BLaER1 treated with 17β-estradiol and CSF1 and Interleukin-3, amounts not matched to agents 10 nM and 100 nM (cell line): ENCODE results near the gene PTPRN2.
A peak's percentile ranks its signal among the peaks of the same experiment; 100 is the strongest.

Source experiments
- H3K27ac ChIP-seq, 11 experiments: shearing (Covaris generic); formaldehyde crosslinking; 2 replicates each; pipeline ENCODE4 v1.8.1; 2022
- H3K27me3 ChIP-seq, 11 experiments: shearing (Covaris generic); formaldehyde crosslinking; 2 replicates each; pipeline ENCODE4 v1.8.1; 2022
- H3K36me3 ChIP-seq, 11 experiments: shearing (Covaris generic); formaldehyde crosslinking; 2 replicates each; pipeline ENCODE4 v1.8.1; 2022
- H3K4me1 ChIP-seq, 10 experiments: shearing (Covaris generic); formaldehyde crosslinking; 2 replicates each; pipeline ENCODE4 v1.8.1; 2022
- H3K4me2 ChIP-seq, 11 experiments: shearing (Covaris generic); formaldehyde crosslinking; 2 replicates each; pipeline ENCODE4 v1.8.1; 2022
- H3K4me3 ChIP-seq, 10 experiments: shearing (Covaris generic); formaldehyde crosslinking; 2 replicates each; pipeline ENCODE4 v1.8.1; 2022
- H3K9ac ChIP-seq, 11 experiments: shearing (Covaris generic); formaldehyde crosslinking; 2 replicates each; pipeline ENCODE4 v1.8.1; 2022
- H3K9me3 ChIP-seq, 11 experiments: shearing (Covaris generic); formaldehyde crosslinking; replicated peaks in 1 of 11; 2 replicates each; pipeline ENCODE4 v1.8.1; 2022
- H4K20me1 ChIP-seq, 11 experiments: shearing (Covaris generic); formaldehyde crosslinking; 2 replicates each; pipeline ENCODE4 v1.8.1; 2022
- Cebpa-rat ChIP-seq, 11 experiments: shearing (Covaris generic); IDR thresholded peaks; 2 replicates each; pipeline ENCODE4 v1.8.1; 2022

PTPRN2 gene

DNA sequence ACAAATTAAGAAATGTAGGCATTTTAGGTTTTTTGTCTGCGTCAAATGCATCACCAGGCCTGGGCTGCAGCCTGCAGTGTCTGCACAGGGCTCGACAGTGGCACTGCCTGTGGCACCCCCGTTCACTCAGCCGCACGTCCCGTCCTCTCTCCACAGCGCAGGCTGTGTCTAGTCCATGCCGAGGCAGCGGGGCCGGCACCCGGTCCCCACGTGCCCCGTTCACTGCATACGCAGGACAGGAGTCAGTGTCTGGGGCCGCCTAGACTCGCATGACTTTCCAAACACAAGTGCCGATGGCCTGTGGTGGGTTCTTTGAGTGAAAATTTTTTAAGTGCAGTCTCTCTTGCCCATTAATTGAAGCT lies 446.4 kb downstream of the PTPRN2 start:
- Histone ChIP-seq H3K4me1 (peaks cover 16 to 24% (median 22%) of the 10 kb centered on the region in 10 experiments; a peak in 19 of 20 replicates), H3K27me3 (no peaks in the 10 kb centered on the region), H3K9me3 (peaks cover 10 to 34% (median 21%) of the 10 kb centered on the region in 11 experiments; a peak in 21 of 22 replicates), H4K20me1 (no peaks in the 10 kb centered on the region), H3K36me3 (no peaks in the 10 kb centered on the region), H3K27ac (no peak overlapping the region), H3K4me3 (no peak overlapping the region), H3K9ac (no peak overlapping the region), H3K4me2 (peak overlapping the region in 4 of 11 experiments; percentile 64 to 74 (median 67); a peak in 3 of 22 replicates)
- TF ChIP-seq Cebpa-rat (IDR thresholded peaks at IDR 0.05) = no peak

DNA sequence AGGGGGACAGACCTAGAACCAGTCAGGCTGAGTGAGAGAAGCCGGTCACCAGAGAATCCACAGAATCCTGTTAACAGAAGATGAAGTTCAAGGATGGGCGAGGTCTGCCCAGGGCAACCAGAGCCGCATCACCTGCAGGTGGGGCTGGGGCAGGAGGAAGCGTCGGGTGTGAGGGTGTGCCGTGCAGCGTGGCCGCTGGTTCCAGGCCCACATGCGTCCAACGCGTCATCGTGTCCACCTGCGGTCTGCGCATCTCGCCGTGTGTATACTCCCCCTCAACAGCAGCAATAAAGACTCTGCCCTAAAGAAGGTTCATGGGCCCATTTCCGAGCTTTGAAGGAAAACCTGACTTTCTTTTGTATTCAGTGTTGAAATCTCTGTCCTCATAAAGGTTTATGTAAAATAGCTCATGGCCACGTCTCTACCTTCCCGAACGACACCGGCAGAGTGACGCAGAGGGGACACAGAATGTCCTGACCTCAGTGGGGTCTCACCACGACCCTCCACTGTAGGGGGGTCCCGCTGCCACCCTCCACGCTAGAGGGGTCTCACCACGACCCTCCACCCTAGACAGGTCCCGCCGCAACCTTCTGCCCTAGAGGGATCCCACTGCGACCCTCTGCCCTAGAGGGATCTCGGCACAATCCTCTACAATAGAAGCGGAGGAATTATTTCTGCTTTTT lies 446.9 kb downstream of the PTPRN2 start:
- H3K4me1 ChIP-seq = peaks cover 16 to 24% (median 22%) of the 10 kb centered on the region in 10 experiments; a peak in 19 of 20 replicates
- no peaks in the 10 kb centered on the region for H3K27me3 ChIP-seq
- no peak for TF ChIP-seq Cebpa-rat (IDR thresholded peaks at IDR 0.05)
- peak overlapping the region; percentile 49 to 82 (median 72); a peak in 20 of 22 replicates for H3K27ac ChIP-seq
- no peaks in the 10 kb centered on the region for H3K36me3 ChIP-seq
- peak overlapping the region; percentile 28 to 75 (median 66); a peak in 17 of 22 replicates for H3K9ac ChIP-seq
- H3K9me3 ChIP-seq = peaks cover 5 to 29% (median 15%) of the 10 kb centered on the region in 11 experiments; a peak in 21 of 22 replicates
- H4K20me1 ChIP-seq = no peaks in the 10 kb centered on the region
- H3K4me3 ChIP-seq = peak overlapping the region in 4 of 10 experiments; percentile 12 to 39 (median 30); a peak in 4 of 20 replicates
- peak overlapping the region; percentile 42 to 74 (median 65) for H3K4me2 ChIP-seq

DNA sequence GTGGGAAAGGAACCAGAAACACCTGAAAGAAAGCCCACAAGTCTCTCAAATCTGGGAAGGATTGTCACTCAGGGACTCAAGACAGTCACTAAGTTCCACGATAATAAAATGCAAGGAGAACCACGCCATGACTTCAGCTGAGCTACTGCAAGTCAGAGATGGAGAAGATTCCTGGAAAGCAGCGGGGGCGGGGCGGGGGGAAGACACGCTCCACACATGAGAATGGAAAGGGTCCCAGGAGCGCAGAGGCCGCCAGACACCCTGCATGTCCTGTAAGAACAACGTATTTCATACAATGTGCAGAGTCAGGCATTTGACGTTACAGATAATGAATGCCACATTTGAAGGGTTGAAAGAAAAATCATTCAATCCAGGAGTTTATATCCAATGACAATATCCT lies 448.1 kb downstream of the PTPRN2 start:
- no peak for TF ChIP-seq Cebpa-rat (IDR thresholded peaks at IDR 0.05)
- Histone ChIP-seq H3K4me1 (peaks cover 16 to 24% (median 22%) of the 10 kb centered on the region in 10 experiments; a peak in 19 of 20 replicates), H3K36me3 (no peaks in the 10 kb centered on the region), H3K4me2 (peak overlapping the region; percentile 42 to 74 (median 65)), H3K27me3 (no peaks in the 10 kb centered on the region), H4K20me1 (no peaks in the 10 kb centered on the region), H3K27ac (peak overlapping the region; percentile 49 to 82 (median 72); a peak in 18 of 22 replicates), H3K4me3 (no peak overlapping the region), H3K9me3 (peaks cover 0 to 17% (median 4%) of the 10 kb centered on the region in 11 experiments; a peak in 12 of 22 replicates), H3K9ac (peak overlapping the region in 8 of 11 experiments; percentile 60 to 75 (median 67); a peak in 10 of 22 replicates)

GRCh38 chr7:158138329-158138597 lies 449.4 kb downstream of the PTPRN2 start:
- H3K4me3 ChIP-seq = no peak overlapping the region
- no peak overlapping the region for H3K9ac ChIP-seq
- no peaks in the 10 kb centered on the region for H3K27me3 ChIP-seq
- H3K27ac ChIP-seq = no peak overlapping the region
- H3K36me3 ChIP-seq = no peaks in the 10 kb centered on the region
- no peaks in the 10 kb centered on the region for H4K20me1 ChIP-seq
- TF ChIP-seq Cebpa-rat (IDR thresholded peaks at IDR 0.05) = no peak
- H3K4me2 ChIP-seq = no peak overlapping the region
- H3K4me1 ChIP-seq = peaks cover 16 to 29% (median 22%) of the 10 kb centered on the region in 10 experiments; a peak in 19 of 20 replicates
- peaks cover 0 to 5% (median 0%) of the 10 kb centered on the region in 11 experiments; a peak in 1 of 22 replicates for H3K9me3 ChIP-seq

DNA sequence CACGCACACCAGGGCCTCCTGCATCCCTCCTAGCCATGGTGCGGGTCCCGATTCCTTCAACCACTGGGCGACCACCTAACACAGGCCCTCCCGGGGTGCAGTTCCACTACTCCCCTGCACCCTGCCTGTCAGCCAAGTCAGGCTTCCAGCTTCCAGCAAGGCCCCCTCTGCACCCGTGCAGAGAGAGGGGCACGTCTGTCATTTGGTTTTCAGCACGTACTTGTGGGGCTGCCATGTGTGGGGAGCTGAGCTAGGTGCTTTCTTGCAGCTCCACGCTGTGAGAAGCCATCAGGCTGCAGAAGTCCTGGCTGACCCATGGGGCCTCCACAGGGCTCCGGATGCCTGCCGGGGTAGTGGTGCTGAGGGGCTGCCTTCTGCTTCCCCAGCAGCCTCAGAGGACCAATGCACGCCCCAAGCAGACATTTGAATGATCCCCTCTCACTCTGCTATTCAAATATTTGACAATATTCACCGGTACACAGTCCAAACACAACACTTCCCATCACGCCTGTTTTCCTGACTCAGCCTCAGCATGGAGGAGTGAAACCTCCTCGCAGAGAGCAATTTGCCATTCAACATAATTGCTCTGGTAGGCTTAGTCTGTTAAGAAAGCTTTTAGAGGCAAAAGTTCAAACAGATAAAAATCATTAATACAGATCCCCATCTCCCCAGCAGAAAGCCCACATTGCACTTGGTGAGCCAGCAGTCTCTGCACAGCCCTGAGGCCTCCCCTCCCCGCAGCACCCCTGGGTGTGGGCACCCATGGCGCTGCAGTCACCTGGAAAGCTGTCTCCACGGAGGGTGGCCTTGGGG lies 449.9 kb downstream of the PTPRN2 start:
- Histone ChIP-seq H3K9me3 (no peaks in the 10 kb centered on the region), H4K20me1 (no peaks in the 10 kb centered on the region), H3K9ac (no peak overlapping the region), H3K27me3 (no peaks in the 10 kb centered on the region), H3K27ac (no peak overlapping the region), H3K4me1 (peaks cover 16 to 29% (median 22%) of the 10 kb centered on the region in 10 experiments; a peak in 19 of 20 replicates), H3K4me3 (no peak overlapping the region), H3K4me2 (no peak overlapping the region), H3K36me3 (no peaks in the 10 kb centered on the region)
- TF ChIP-seq Cebpa-rat (IDR thresholded peaks at IDR 0.05) = no peak

DNA sequence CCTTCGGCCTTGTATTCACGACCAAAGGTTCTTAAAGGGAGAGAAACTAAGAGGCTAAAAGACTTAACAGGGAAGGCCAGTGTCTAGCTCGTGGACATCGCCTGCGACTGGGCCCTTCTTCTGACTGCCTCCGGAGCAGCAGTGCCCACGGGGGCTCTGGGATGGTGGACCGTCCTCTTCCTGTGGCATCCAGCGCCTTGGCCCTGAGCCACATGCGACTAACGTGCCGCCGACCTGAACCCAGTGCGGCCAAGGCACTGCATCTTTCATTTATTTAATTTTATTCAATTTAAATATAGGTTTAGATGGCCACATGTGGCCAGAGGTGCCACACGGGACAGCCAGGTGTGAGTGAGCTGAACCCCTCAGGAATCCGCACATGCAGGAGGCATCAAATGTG lies 451.7 kb downstream of the PTPRN2 start:
- H3K27me3 ChIP-seq = no peaks in the 10 kb centered on the region
- no peak overlapping the region for H3K27ac ChIP-seq
- no peak overlapping the region for H3K4me3 ChIP-seq
- H3K9me3 ChIP-seq = peaks cover 0 to 8% (median 0%) of the 10 kb centered on the region in 11 experiments; a peak in 4 of 22 replicates
- peaks cover 15 to 27% (median 20%) of the 10 kb centered on the region in 10 experiments; a peak in 19 of 20 replicates for H3K4me1 ChIP-seq
- no peak overlapping the region for H3K4me2 ChIP-seq
- TF ChIP-seq Cebpa-rat (IDR thresholded peaks at IDR 0.05) = no peak
- no peak overlapping the region for H3K9ac ChIP-seq
- no peaks in the 10 kb centered on the region for H4K20me1 ChIP-seq
- no peaks in the 10 kb centered on the region for H3K36me3 ChIP-seq

DNA sequence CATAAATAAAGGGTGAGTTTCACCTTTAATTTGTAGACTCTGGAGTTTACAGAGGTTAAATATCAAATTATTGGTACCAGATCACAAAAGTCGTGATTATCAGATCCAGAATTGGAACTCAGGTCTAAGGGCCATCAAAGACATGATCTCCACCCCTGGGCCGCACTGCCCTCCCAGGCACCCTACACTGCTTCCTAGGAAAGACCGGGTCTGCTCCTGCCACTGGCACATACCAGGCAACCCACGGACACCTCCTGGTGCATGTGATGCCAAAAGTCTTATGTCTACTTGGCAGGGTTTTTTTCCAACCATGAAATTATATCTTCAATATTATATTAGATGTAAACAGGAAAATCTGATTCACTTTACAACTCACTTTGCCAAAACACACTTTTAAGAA lies 452.8 kb downstream of the PTPRN2 start:
- no peaks in the 10 kb centered on the region for H4K20me1 ChIP-seq
- H3K4me2 ChIP-seq = no peak overlapping the region
- no peaks in the 10 kb centered on the region for H3K36me3 ChIP-seq
- peaks cover 6 to 19% (median 11%) of the 10 kb centered on the region in 10 experiments; a peak in 17 of 20 replicates for H3K4me1 ChIP-seq
- H3K9me3 ChIP-seq = peaks cover 0 to 8% (median 0%) of the 10 kb centered on the region in 11 experiments; a peak in 4 of 22 replicates
- no peak overlapping the region for H3K4me3 ChIP-seq
- no peak overlapping the region for H3K9ac ChIP-seq
- TF ChIP-seq Cebpa-rat (IDR thresholded peaks at IDR 0.05) = no peak
- no peaks in the 10 kb centered on the region for H3K27me3 ChIP-seq
- no peak overlapping the region for H3K27ac ChIP-seq

GRCh38 chr7:158133515-158134271 lies 453.9 kb downstream of the PTPRN2 start:
- H3K27ac ChIP-seq = no peak overlapping the region
- no peak for TF ChIP-seq Cebpa-rat (IDR thresholded peaks at IDR 0.05)
- no peaks in the 10 kb centered on the region for H3K27me3 ChIP-seq
- no peak overlapping the region for H3K4me2 ChIP-seq
- no peaks in the 10 kb centered on the region for H4K20me1 ChIP-seq
- no peak overlapping the region for H3K4me3 ChIP-seq
- H3K4me1 ChIP-seq = peaks cover 0 to 7% (median under 1%) of the 10 kb centered on the region in 10 experiments; a peak in 5 of 20 replicates
- H3K9ac ChIP-seq = no peak overlapping the region
- H3K9me3 ChIP-seq = peaks cover 0 to 8% (median 0%) of the 10 kb centered on the region in 11 experiments; a peak in 5 of 22 replicates
- H3K36me3 ChIP-seq = no peaks in the 10 kb centered on the region
